ENCODE results near the gene PLEKHA6.

The PLEKHA6 gene

GRCh38 chr1:204380293-204380831 lies 20.6 kb upstream of the PLEKHA6 start:
- no peak overlapping the region for H3K4me2 ChIP-seq (ENCODE audit: low read depth, low read length)
- H3K27me3 ChIP-seq (replicated peaks; ENCODE audit: insufficient read depth, low read length) = peaks cover 36% of the 10 kb centered on the region
- no peaks in the 10 kb centered on the region for H3F3A ChIP-seq (ENCODE audit: insufficient read depth, low read length)
- H3K27ac ChIP-seq (ENCODE audit: low read length) = no peak overlapping the region
- H4K20me1 ChIP-seq (ENCODE audit: insufficient read depth, low read length) = no peaks in the 10 kb centered on the region
- H3K79me2 ChIP-seq (ENCODE audit: low read length) = no peaks in the 10 kb centered on the region
- H3K4me3 ChIP-seq (ENCODE audit: low read length) = no peak overlapping the region
- H3K36me3 ChIP-seq (replicated peaks; ENCODE audit: insufficient read depth, low read length) = no peaks in the 10 kb centered on the region
- DNase-seq = no peak
- no peak for TF ChIP-seq EZH2phosphoT487 (IDR thresholded peaks at IDR 0.05; ENCODE audit: low read length)
- no peak for TF ChIP-seq EZH2 (optimal IDR thresholded peaks at IDR 0.05; ENCODE audit: low read depth, low read length)
- TF ChIP-seq CTCF (IDR thresholded peaks at IDR 0.05; ENCODE audit: low read length) = no peak
- no peaks in the 10 kb centered on the region for H3K9me3 ChIP-seq (replicated peaks; ENCODE audit: insufficient read depth, low read length)
- H3K9me2 ChIP-seq (replicated peaks; ENCODE audit: insufficient read depth, low read length) = no peaks in the 10 kb centered on the region
- H2AFZ ChIP-seq (ENCODE audit: low read length) = no peak overlapping the region
- H3K9ac ChIP-seq (ENCODE audit: low read length) = no peak overlapping the region
- no peaks in the 10 kb centered on the region for H3K4me1 ChIP-seq (ENCODE audit: low read length)

- DNase-seq = peak; percentile 22
- Histone ChIP-seq H4K20me1 (ENCODE audit: insufficient read depth, low read length) (no peaks in the 10 kb centered on the region), H3K27ac (ENCODE audit: low read length) (no peak overlapping the region), H3K9me3 (replicated peaks; ENCODE audit: insufficient read depth, low read length) (no peaks in the 10 kb centered on the region), H3K4me3 (ENCODE audit: low read length) (peak overlapping the region; percentile 49), H3K36me3 (replicated peaks; ENCODE audit: insufficient read depth, low read length) (no peaks in the 10 kb centered on the region), H3K9me2 (replicated peaks; ENCODE audit: insufficient read depth, low read length) (no peaks in the 10 kb centered on the region), H3K4me2 (ENCODE audit: low read depth, low read length) (peak overlapping the region; percentile 78), H2AFZ (ENCODE audit: low read length) (peak overlapping the region; percentile 47; the same call in 1 of the 2 replicates), H3K27me3 (replicated peaks; ENCODE audit: insufficient read depth, low read length) (peaks cover 36% of the 10 kb centered on the region), H3K9ac (ENCODE audit: low read length) (no peak overlapping the region), H3F3A (ENCODE audit: insufficient read depth, low read length) (no peaks in the 10 kb centered on the region), H3K4me1 (ENCODE audit: low read length) (no peaks in the 10 kb centered on the region), H3K79me2 (ENCODE audit: low read length) (no peaks in the 10 kb centered on the region)
- TF ChIP-seq CTCF (IDR thresholded peaks at IDR 0.05; ENCODE audit: low read length) (no peak), EZH2phosphoT487 (IDR thresholded peaks at IDR 0.05; ENCODE audit: low read length) (no peak), EZH2 (optimal IDR thresholded peaks at IDR 0.05; ENCODE audit: low read depth, low read length) (no peak)
Measured at GRCh38 chr1:204377800-204378668, 18.3 kb upstream of the PLEKHA6 start.

GRCh38 chr1:204376919-204377799 lies 17.4 kb upstream of the PLEKHA6 start:
- H3K27ac ChIP-seq (ENCODE audit: low read length) = no peak overlapping the region

More at GRCh38 chr1:204376919-204377799, 17.4 kb upstream of the PLEKHA6 start:
- Histone ChIP-seq H3K9me2 (replicated peaks; ENCODE audit: insufficient read depth, low read length) (no peaks in the 10 kb centered on the region), H3F3A (ENCODE audit: insufficient read depth, low read length) (no peaks in the 10 kb centered on the region), H2AFZ (ENCODE audit: low read length) (no peak overlapping the region), H3K36me3 (replicated peaks; ENCODE audit: insufficient read depth, low read length) (no peaks in the 10 kb centered on the region), H3K4me2 (ENCODE audit: low read depth, low read length) (peak overlapping the region; percentile 78; the same call in 1 of the 2 replicates), H4K20me1 (ENCODE audit: insufficient read depth, low read length) (no peaks in the 10 kb centered on the region), H3K9ac (ENCODE audit: low read length) (no peak overlapping the region), H3K79me2 (ENCODE audit: low read length) (no peaks in the 10 kb centered on the region), H3K27me3 (replicated peaks; ENCODE audit: insufficient read depth, low read length) (peaks cover 36% of the 10 kb centered on the region), H3K4me3 (ENCODE audit: low read length) (peak overlapping the region; percentile 49; the same call in 1 of the 2 replicates), H3K4me1 (ENCODE audit: low read length) (no peaks in the 10 kb centered on the region), H3K9me3 (replicated peaks; ENCODE audit: insufficient read depth, low read length) (no peaks in the 10 kb centered on the region)
- TF ChIP-seq EZH2 (optimal IDR thresholded peaks at IDR 0.05; ENCODE audit: low read depth, low read length) = no peak
- no peak for TF ChIP-seq EZH2phosphoT487 (IDR thresholded peaks at IDR 0.05; ENCODE audit: low read length)
- DNase-seq = no peak

Data from MM.1S (cell line).